ENCODE data around the gene CCDC88B. TPM values are rescaled to one million over a fixed set of nuclear protein-coding genes. Genes with fewer than 3 reads are reported as not detected.
A peak's percentile ranks its signal among the peaks of the same experiment; 100 is the strongest.

Gene CCDC88B
- total and polyA plus RNA-seq, 2 donors (not counting 1 experiment from before 2014, with no cell fraction given) = 0.56 to 3.1 TPM

DNA sequence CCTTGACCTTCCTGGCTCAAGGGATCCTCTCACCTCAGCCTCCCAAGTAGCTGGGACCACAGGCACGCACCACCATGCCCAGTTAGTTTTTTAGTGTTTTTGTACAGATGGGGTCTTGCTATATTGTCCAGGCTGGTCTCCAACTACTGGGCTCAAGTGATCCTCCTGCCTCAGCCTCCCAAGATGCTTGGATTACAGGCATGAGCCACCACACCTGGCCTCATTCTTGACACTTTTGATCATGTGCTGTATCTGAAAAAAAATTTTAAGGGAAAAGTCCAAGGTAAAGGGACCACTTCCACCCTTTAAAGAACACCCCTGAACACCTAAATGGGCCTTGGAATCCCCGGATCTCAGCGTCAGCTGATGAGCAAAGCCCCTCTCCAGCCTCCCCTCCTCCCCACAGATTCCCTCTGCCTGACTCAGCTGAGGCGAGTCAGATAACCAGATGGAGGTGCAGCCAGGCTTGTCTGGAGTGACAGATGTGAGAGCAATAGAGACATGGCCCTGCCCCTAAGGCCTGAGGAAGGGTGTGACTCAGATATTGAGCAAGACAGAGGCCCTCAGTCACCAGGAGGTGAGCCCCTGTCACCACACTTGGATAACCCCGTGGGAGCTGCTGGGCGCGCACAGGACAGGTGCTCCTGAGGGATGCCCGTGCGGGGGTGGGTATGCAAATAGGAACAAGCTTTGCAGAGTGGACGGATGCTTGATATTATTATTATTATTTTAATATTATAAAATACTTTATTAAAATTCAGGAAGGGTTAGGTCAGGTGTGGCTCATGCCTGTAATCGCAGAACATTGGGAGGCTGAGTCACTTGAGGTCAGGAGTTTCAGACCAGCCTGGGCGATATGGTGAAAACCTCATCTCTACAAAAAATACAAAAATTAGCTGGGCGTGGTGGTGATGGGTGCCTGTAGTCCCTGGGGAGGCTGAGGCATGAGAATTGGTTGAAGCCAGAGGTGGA, 5.0 kb upstream of the CCDC88B start:
- H4K20me1 ChIP-seq (ENCODE audit: control insufficient read depth, extremely low read depth, insufficient read depth, low read length) = no peaks in the 10 kb centered on the region
- no peaks in the 10 kb centered on the region for H3K79me2 ChIP-seq (ENCODE audit: control insufficient read depth, insufficient read depth, low read length)
- peak; percentile 82 to 97 for DNase-seq (ENCODE audit: low read depth in 2 of 2)
- H3K27ac ChIP-seq (ENCODE audit: insufficient read depth, low read length) = peak overlapping the region; percentile 47
- no peak overlapping the region for H3K4me3 ChIP-seq (replicated peaks in 1 of 4; ENCODE audit: control extremely low read depth in 1 of 4, insufficient read depth in 1 of 4, low read depth in 3 of 4, low read length in 4 of 4)
- H3K9me3 ChIP-seq (ENCODE audit: control insufficient read depth, insufficient read depth, low read depth, low read length) = no peaks in the 10 kb centered on the region
- TF ChIP-seq, protein P1, sequence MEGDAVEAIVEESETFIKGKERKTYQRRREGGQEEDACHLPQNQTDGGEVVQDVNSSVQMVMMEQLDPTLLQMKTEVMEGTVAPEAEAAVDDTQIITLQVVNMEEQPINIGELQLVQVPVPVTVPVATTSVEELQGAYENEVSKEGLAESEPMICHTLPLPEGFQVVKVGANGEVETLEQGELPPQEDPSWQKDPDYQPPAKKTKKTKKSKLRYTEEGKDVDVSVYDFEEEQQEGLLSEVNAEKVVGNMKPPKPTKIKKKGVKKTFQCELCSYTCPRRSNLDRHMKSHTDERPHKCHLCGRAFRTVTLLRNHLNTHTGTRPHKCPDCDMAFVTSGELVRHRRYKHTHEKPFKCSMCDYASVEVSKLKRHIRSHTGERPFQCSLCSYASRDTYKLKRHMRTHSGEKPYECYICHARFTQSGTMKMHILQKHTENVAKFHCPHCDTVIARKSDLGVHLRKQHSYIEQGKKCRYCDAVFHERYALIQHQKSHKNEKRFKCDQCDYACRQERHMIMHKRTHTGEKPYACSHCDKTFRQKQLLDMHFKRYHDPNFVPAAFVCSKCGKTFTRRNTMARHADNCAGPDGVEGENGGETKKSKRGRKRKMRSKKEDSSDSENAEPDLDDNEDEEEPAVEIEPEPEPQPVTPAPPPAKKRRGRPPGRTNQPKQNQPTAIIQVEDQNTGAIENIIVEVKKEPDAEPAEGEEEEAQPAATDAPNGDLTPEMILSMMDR (conservative IDR thresholded peaks at IDR 0.05 in 1 of 2, IDR thresholded peaks at IDR 0.05 in 1 of 2; ENCODE audit: low read depth in 1 of 2, low read length in 2 of 2) = no peak
- no peak for TF ChIP-seq EZH2 (IDR thresholded peaks at IDR 0.05; ENCODE audit: low read length, missing control alignments)
- no peaks in the 10 kb centered on the region for H3K36me3 ChIP-seq (ENCODE audit: control insufficient read depth, insufficient read depth, low read length)
- H2AFZ ChIP-seq (ENCODE audit: low read length) = no peak overlapping the region
- H3K4me2 ChIP-seq (ENCODE audit: extremely low read depth, insufficient read depth, low read length) = peak overlapping the region; percentile 19
- H3K9ac ChIP-seq (ENCODE audit: insufficient read depth, low read length) = no peak overlapping the region
- H3K4me1 ChIP-seq (ENCODE audit: control insufficient read depth, extremely low read depth, insufficient read depth, low read length) = peaks cover 14% of the 10 kb centered on the region
- no peaks in the 10 kb centered on the region for H3K27me3 ChIP-seq (ENCODE audit: control insufficient read depth, insufficient read depth, low read length)

DNA sequence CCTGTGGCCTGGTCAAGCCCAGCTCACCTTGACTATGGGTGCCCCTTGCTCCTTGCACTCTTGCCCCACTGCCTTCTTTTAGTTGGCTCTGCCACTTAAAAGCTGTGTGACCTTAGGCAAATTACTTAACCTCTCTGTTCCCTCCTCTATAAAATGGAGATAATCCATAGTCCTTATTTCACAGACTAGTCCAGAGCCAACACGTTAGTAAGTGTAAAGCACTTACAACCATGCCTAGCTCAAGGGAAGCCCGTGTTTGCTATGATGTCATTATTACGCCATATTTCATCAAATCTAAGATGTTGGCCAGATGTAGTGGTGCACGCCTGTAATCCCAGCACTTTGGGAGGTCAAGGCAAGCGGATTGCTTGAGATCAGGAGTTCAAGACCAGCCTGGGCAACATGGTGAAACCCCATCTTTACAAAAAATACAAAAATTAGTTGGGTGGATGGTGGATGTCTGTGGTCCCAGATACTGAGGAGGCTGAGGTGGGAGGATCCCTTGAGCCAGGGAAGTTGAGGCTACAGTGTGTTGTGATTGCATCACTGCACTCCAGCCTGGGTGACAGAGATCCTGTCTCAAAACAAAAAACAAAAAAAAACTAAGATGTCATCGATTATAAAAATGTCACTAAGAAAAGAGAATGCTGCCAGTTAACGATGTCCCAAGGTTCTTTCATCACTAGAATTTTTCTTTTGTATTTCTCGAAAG, 2.3 kb upstream of the CCDC88B start:
- Histone ChIP-seq H3K27ac (ENCODE audit: insufficient read depth, low read length) (no peak overlapping the region), H3K9me3 (ENCODE audit: control insufficient read depth, insufficient read depth, low read depth, low read length) (no peaks in the 10 kb centered on the region), H3K4me1 (ENCODE audit: control insufficient read depth, extremely low read depth, insufficient read depth, low read length) (peaks cover 11% of the 10 kb centered on the region), H4K20me1 (ENCODE audit: control insufficient read depth, extremely low read depth, insufficient read depth, low read length) (no peaks in the 10 kb centered on the region), H3K36me3 (ENCODE audit: control insufficient read depth, insufficient read depth, low read length) (no peaks in the 10 kb centered on the region), H3K9ac (ENCODE audit: insufficient read depth, low read length) (no peak overlapping the region), H2AFZ (ENCODE audit: low read length) (no peak overlapping the region), H3K27me3 (ENCODE audit: control insufficient read depth, insufficient read depth, low read length) (no peaks in the 10 kb centered on the region), H3K4me3 (replicated peaks in 1 of 4; ENCODE audit: control extremely low read depth in 1 of 4, insufficient read depth in 1 of 4, low read depth in 3 of 4, low read length in 4 of 4) (no peak overlapping the region), H3K4me2 (ENCODE audit: extremely low read depth, insufficient read depth, low read length) (no peak overlapping the region), H3K79me2 (ENCODE audit: control insufficient read depth, insufficient read depth, low read length) (no peaks in the 10 kb centered on the region)
- DNase-seq (ENCODE audit: low read depth in 2 of 2) = no peak
- TF ChIP-seq EZH2 (IDR thresholded peaks at IDR 0.05; ENCODE audit: low read length, missing control alignments) = no peak

- DNase-seq (ENCODE audit: low read depth in 2 of 2) = no peak
- Histone ChIP-seq H3K4me2 (ENCODE audit: extremely low read depth, insufficient read depth, low read length) (no peak overlapping the region), H3K4me3 (replicated peaks in 1 of 4; ENCODE audit: control extremely low read depth in 1 of 4, insufficient read depth in 1 of 4, low read depth in 3 of 4, low read length in 4 of 4) (no peak overlapping the region)
These were observed 1.3 kb upstream of the CCDC88B start for GRCh38 chr11:64338716-64339115.

More at GRCh38 chr11:64338716-64339115, 1.3 kb upstream of the CCDC88B start:
- Histone ChIP-seq H3K36me3 (ENCODE audit: control insufficient read depth, insufficient read depth, low read length) (no peaks in the 10 kb centered on the region), H3K9me3 (ENCODE audit: control insufficient read depth, insufficient read depth, low read depth, low read length) (no peaks in the 10 kb centered on the region), H3K4me1 (ENCODE audit: control insufficient read depth, extremely low read depth, insufficient read depth, low read length) (peaks cover 11% of the 10 kb centered on the region), H4K20me1 (ENCODE audit: control insufficient read depth, extremely low read depth, insufficient read depth, low read length) (no peaks in the 10 kb centered on the region), H2AFZ (ENCODE audit: low read length) (no peak overlapping the region), H3K79me2 (ENCODE audit: control insufficient read depth, insufficient read depth, low read length) (no peaks in the 10 kb centered on the region), H3K27me3 (ENCODE audit: control insufficient read depth, insufficient read depth, low read length) (no peaks in the 10 kb centered on the region), H3K27ac (ENCODE audit: insufficient read depth, low read length) (no peak overlapping the region), H3K9ac (ENCODE audit: insufficient read depth, low read length) (no peak overlapping the region)
- no peak for TF ChIP-seq EZH2 (IDR thresholded peaks at IDR 0.05; ENCODE audit: low read length, missing control alignments)
- TF ChIP-seq, protein P1 (conservative IDR thresholded peaks at IDR 0.05 in 1 of 2, IDR thresholded peaks at IDR 0.05 in 1 of 2; ENCODE audit: low read depth in 1 of 2, low read length in 2 of 2) = no peak

Data from fibroblast of lung (primary cell).